AG10803 (cell line): Measurements from ENCODE around the gene CREBBP.
A peak's percentile ranks its signal among the peaks of the same experiment; 100 is the strongest.
"Not testable (repeated sequence)": the region's sequence is repeated elsewhere in the genome, so short reads cannot be mapped to it uniquely, and the experiment has no call there.

Source experiments
- DNase-seq: peaks from one replicate; pipeline ENCODE4 v3.0.0; 2010; ENCODE audit warnings: low read depth
- H3K4me3 ChIP-seq: 2 replicates; pipeline ENCODE4 v1.5.1; 2011; ENCODE audit warnings: mild to moderate bottlenecking, low read length, control low read depth
- TF ChIP-seq, protein P1 (sequence below): conservative IDR thresholded peaks from 2 replicates; pipeline ENCODE4 v1.5.1; 2011; ENCODE audit warnings: mild to moderate bottlenecking, low read length, control low read depth, inconsistent platforms

Gene CREBBP

DNA sequence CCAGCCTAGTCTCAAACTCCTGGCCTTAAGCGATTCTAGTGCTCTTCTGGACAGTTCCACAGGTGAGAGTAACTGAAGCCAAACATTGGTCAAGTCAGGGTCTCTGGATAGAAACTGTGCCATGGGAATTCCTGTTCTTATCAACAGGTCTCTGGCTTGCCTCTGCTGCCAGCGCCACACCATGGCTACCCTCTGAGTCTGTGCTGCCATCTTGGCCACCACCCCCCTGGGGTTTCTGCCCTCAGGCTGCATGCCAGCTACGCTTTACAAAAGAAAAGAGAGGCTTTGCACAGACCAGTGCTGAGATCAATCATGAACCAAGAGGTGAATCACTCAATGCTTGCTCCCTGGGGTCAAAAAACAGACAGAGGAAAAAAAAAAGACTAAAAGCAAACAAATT is 24.4 kb upstream of the CREBBP start:
- TF ChIP-seq, protein P1, sequence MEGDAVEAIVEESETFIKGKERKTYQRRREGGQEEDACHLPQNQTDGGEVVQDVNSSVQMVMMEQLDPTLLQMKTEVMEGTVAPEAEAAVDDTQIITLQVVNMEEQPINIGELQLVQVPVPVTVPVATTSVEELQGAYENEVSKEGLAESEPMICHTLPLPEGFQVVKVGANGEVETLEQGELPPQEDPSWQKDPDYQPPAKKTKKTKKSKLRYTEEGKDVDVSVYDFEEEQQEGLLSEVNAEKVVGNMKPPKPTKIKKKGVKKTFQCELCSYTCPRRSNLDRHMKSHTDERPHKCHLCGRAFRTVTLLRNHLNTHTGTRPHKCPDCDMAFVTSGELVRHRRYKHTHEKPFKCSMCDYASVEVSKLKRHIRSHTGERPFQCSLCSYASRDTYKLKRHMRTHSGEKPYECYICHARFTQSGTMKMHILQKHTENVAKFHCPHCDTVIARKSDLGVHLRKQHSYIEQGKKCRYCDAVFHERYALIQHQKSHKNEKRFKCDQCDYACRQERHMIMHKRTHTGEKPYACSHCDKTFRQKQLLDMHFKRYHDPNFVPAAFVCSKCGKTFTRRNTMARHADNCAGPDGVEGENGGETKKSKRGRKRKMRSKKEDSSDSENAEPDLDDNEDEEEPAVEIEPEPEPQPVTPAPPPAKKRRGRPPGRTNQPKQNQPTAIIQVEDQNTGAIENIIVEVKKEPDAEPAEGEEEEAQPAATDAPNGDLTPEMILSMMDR = no peak
- DNase-seq = no peak
- no peak overlapping the region for H3K4me3 ChIP-seq

DNA sequence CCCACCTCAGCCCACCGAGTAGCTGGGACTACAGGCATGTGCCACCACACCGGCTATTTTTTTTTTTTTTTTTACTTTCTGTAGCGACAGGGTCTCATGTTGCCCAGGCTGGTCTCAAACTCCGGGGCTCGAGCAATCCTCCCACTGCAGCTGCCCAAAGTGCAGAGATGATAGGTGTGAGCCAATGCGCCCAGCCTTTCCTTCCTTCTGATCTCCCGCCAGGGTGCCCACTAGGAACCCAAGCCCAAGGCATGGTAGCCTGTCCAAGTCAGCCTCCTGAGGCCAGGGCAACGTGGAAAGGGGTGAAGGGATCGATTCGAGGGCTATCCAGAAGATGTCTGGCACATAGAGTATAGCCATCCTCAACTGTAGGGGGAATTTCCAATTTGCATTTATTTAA is 9.6 kb upstream of the CREBBP start:
- no peak for DNase-seq
- no peak overlapping the region for H3K4me3 ChIP-seq
- TF ChIP-seq, protein P1 = no peak

DNA sequence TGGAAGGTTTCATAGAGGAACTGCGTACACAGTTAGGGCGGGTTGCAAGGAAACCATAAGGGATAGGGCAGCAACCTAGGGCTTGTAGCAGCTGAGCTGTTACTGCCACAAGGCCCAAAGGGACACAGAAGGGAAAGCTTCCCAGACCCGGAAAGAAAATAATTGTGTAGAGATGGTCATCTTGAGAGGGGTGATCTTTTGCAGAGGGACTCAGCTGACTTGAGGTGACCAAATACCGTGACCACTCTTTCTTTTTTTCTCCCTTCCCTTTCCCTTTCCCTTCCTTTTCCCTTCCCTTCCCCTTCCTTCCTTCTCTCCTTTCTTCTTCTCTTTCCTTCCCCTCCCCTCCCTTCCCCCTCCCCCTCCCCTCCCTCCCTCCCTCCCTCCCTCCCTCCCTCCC is 8.5 kb upstream of the CREBBP start:
- no peak for DNase-seq
- TF ChIP-seq, protein P1 = no peak
- H3K4me3 ChIP-seq = no peak overlapping the region

DNA sequence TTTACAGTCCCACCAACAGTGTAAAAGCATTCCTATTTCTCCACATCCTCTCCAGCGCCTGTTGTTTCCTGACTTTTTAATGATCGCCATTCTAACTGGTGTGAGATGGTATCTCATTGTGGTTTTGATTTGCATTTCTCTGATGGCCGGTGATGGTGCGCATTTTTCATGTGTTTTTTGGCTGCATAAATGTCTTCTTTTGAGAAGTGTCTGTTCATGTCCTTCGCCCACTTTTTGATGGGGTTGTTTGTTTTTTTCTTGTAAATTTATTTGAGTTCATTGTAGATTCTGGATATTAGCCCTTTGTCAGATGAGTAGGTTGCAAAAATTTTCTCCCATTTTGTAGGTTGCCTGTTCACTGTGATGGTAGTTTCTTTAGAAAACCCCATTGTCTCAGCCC is 5.5 kb upstream of the CREBBP start:
- not testable (repeated sequence) for DNase-seq, H3K4me3 ChIP-seq

DNA sequence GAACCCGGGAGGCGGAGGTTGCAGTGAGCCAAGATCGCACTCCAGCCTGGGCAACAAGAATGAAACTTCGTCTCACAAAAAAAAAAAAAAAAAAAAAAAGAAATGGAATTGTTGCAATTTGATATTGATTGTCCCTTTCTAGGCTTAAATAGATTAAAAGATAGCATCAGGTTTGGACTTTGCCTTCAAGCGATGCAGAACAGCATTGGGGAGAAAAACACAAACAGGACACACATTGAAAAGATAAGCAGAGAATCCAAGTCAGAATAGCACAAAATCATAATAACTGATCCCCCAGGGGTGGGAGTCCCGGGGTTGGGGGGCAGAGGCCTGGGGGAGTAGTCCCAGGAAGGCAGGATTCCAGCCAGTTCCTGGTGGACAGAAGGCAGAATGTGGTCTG is 3.9 kb upstream of the CREBBP start:
- DNase-seq = no peak
- TF ChIP-seq, protein P1 = no peak
- H3K4me3 ChIP-seq = no peak overlapping the region

DNA sequence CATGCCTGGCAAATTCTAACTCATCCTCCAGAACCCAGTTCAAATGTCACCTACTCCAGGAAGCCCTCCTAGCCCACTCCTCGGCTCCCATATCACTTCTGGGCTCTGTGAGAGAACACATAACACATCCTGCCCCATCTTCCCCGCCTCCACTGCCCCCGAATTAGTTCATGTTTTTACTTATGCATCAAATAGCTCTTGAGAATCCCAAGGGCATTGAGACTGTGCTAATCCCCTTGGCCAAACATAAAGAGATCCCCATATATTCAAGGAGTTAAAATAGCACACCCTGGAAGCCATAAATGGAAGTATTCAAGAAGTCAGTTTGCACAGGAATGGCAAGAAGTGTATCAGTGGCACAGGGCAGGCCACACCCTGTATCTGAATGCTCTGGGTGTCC is 2.0 kb upstream of the CREBBP start:
- DNase-seq = no peak
- H3K4me3 ChIP-seq = no peak overlapping the region
- TF ChIP-seq, protein P1 = no peak

DNA sequence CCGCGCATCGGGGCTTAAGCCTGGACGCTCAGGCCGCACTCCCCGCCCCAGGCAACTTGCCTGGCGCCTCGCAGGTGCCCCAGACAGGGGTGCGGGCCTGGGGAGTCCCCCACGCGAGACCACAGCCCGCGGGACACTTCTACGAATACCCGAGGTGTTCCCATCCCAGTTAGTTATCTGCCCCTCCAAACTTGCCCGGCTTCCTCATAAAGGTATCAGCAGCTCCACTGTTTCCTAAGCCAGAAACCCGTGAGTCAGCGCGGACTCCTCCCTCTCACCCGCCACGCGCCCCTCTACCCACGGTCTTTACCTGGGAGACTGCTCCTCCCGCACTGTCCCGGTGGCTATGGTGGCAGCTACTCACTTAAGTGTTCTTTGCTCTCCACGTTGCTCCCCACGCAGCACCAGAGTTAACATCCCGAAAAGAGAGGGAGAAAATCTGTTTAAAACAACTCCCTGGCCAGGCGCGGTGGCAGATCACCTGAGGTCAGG is 1.0 kb upstream of the CREBBP start:
- TF ChIP-seq, protein P1 = no peak
- H3K4me3 ChIP-seq = peak overlapping the region; percentile 70
- no peak for DNase-seq
